Retinal pigment epithelial cell (primary cell): ENCODE data around the gene MRPS21.

Source experiments
- DNase-seq: peaks from one replicate; pipeline ENCODE4 v3.0.0-alpha.2; 2010; ENCODE audit warnings: low read depth
- H3K4me3 ChIP-seq: 2 replicates; pipeline ENCODE4 v1.5.1; 2011; ENCODE audit warnings: mild to moderate bottlenecking, low read length, control low read depth, moderate library complexity
- TF ChIP-seq, protein P1 (sequence below): conservative IDR thresholded peaks from 2 replicates; pipeline ENCODE4 v1.5.1; 2011; ENCODE audit warnings: low read depth, low read length, control low read depth, inconsistent platforms

MRPS21 gene

DNA sequence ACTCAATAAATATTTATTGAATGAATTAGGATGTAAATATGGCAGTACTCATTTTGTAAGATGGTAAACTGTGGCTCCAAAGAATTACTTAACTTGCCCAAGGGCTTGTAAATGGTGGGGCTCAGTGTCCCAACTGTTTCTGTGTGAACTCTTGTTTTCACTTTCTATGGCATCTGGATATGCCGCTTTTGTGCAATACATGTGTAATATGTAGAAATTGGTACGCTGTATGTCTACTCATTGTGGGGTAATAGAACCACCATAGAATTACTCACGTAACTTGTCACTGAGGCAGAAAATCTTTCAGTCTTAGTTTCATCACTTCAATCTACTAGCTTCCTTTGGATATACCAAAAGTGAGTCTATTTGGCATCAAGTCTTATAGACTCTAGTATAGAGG lies 28.6 kb downstream of the MRPS21 start:
- no peak for DNase-seq
- peak overlapping the region; percentile 93 for H3K4me3 ChIP-seq
- TF ChIP-seq, protein P1, sequence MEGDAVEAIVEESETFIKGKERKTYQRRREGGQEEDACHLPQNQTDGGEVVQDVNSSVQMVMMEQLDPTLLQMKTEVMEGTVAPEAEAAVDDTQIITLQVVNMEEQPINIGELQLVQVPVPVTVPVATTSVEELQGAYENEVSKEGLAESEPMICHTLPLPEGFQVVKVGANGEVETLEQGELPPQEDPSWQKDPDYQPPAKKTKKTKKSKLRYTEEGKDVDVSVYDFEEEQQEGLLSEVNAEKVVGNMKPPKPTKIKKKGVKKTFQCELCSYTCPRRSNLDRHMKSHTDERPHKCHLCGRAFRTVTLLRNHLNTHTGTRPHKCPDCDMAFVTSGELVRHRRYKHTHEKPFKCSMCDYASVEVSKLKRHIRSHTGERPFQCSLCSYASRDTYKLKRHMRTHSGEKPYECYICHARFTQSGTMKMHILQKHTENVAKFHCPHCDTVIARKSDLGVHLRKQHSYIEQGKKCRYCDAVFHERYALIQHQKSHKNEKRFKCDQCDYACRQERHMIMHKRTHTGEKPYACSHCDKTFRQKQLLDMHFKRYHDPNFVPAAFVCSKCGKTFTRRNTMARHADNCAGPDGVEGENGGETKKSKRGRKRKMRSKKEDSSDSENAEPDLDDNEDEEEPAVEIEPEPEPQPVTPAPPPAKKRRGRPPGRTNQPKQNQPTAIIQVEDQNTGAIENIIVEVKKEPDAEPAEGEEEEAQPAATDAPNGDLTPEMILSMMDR = no peak

DNA sequence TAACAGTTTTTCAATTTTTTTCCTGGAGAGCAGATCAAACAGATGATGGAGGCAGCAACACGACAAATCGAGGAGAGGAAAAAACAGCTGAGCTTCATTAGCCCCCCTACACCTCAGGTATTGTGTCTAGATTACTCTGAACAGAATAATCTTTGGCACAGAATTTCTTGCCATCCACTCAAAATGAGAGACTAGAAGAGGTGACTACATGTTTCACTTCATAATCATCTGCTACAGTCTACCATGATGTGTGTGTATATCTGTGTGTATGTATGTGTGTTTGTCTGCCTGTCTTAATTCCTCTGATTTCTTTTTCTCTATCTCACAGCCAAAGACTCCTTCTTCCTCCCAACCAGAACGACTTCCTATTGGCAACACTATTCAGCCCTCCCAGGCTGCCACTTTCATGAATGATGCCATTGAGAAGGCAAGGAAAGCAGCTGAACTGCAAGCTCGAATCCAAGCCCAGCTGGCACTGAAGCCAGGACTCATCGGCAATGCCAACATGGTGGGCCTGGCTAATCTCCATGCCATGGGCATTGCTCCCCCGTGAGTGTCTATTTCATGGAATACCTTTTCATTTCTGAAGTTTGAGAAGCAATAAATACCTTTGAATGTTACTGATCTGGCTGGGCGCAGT lies 39.1 kb downstream of the MRPS21 start:
- H3K4me3 ChIP-seq = no peak overlapping the region
- DNase-seq = no peak
- TF ChIP-seq, protein P1 = no peak

DNA sequence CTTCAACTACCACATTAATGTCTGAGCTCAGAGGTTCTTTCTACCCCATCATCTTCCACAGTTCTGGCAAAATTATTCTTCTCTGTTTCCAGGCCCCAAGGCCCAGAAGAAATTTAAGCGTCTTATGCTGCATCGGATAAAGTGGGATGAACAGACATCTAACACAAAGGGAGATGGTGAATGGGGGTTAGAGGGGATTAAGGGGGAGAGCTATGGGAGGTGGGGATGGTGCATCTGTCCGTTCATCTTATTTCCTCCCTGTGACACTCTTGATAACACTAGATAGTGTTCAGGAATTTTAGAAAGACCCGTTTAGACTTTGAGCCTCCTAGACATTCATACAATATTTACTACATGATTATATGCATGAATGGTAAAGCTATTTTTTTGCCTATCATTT lies 52.7 kb downstream of the MRPS21 start:
- H3K4me3 ChIP-seq = no peak overlapping the region
- TF ChIP-seq, protein P1 = no peak
- DNase-seq = no peak

DNA sequence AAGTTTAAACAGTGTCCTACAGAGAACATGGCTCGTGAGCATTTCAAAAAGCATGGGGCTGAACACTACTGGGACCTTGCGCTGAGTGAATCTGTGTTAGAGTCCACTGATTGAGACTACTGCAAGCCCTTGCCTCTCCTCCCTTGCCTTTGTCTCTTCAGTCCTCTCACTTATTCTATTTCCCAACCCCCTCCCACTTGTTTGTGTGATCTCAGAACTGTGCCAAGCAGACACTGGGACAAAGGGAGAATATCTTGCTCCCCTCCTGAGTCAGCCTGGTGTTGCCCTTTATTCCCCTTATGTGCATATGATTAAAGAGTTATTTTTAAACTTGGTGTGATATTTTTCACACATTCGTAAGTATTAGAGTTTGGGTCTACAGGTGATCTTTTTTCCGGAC lies 59.2 kb downstream of the MRPS21 start:
- TF ChIP-seq, protein P1 = no peak
- H3K4me3 ChIP-seq = no peak overlapping the region
- DNase-seq = no peak
